ENCODE data around the gene AADAC. TPM values are rescaled to one million over a fixed set of nuclear protein-coding genes. Genes with fewer than 3 reads are reported as not detected.

AADAC gene
- total RNA-seq, 1 experiment from 2014 or later = not detected

GRCh38 chr3:151837057-151837456 lies 23.1 kb downstream of the AADAC start:
- no peak for TF ChIP-seq CTCF (IDR thresholded peaks at IDR 0.05; ENCODE audit: unreplicated experiment)
- Mint-ChIP-seq H3K27ac (ENCODE audit: unreplicated experiment) (peak overlapping the region; percentile 83), H3K4me1 (ENCODE audit: low read depth, unreplicated experiment) (peaks cover 21% of the 10 kb centered on the region), H3K4me3 (ENCODE audit: low read depth, unreplicated experiment) (peak overlapping the region; percentile 2), H3K27me3 (ENCODE audit: unreplicated experiment) (no peaks in the 10 kb centered on the region), H3K9me3 (ENCODE audit: low read depth, unreplicated experiment) (no peaks in the 10 kb centered on the region), H3K36me3 (ENCODE audit: insufficient read depth, unreplicated experiment) (no peaks in the 10 kb centered on the region)
- CTCF ChIA-PET = interaction anchor here (0.5 to 1.7 kb wide), 9 partner anchors 9 to 532 kb away, joined by 3 to 7 read pairs (median 4); partner anchors contain the start of gene IGSF10
- DNase-seq = peak; percentile 52
- intact Hi-C loops (cut with micrococcal nuclease; ENCODE audit: unreplicated experiment) = loop anchor here (2.0 to 5.0 kb wide), 6 partner anchors 65 to 610 kb away; no protein-coding TSS in a partner anchor
- no TSS peak for BruUV-seq (replicated peaks)

- no peaks in the 10 kb centered on the region for H3K9me3 Mint-ChIP-seq (ENCODE audit: low read depth, unreplicated experiment)
- no peaks in the 10 kb centered on the region for H3K27me3 Mint-ChIP-seq (ENCODE audit: unreplicated experiment)
- H3K4me1 Mint-ChIP-seq (ENCODE audit: low read depth, unreplicated experiment) = peaks cover 26% of the 10 kb centered on the region
- intact Hi-C loops (cut with micrococcal nuclease; ENCODE audit: unreplicated experiment) = loop anchor here (1.0 to 5.0 kb wide), 9 partner anchors 66 to 611 kb away; no protein-coding TSS in a partner anchor
- CTCF ChIA-PET = interaction anchor here (0.6 to 2.1 kb wide), 15 partner anchors 21 to 670 kb away, joined by 3 to 15 read pairs (median 4); no protein-coding TSS in a partner anchor
- peak; percentile 78 for DNase-seq
- no peaks in the 10 kb centered on the region for H3K36me3 Mint-ChIP-seq (ENCODE audit: insufficient read depth, unreplicated experiment)
- BruUV-seq (replicated peaks) = no TSS peak
- TF ChIP-seq CTCF (IDR thresholded peaks at IDR 0.05; ENCODE audit: unreplicated experiment) = peak; percentile 73
- H3K27ac Mint-ChIP-seq (ENCODE audit: unreplicated experiment) = no peak overlapping the region
- H3K4me3 Mint-ChIP-seq (ENCODE audit: low read depth, unreplicated experiment) = no peak overlapping the region
Observed at GRCh38 chr3:151838574-151839312, 24.8 kb downstream of the AADAC start.

GRCh38 chr3:151839313-151839631 lies 25.4 kb downstream of the AADAC start:
- CTCF ChIA-PET = interaction anchor here (0.6 to 2.1 kb wide), 15 partner anchors 21 to 671 kb away, joined by 3 to 15 read pairs (median 4); no protein-coding TSS in a partner anchor
- BruUV-seq (replicated peaks) = no TSS peak

GRCh38 chr3:151841801-151842200 lies 27.9 kb downstream of the AADAC start:
- CTCF ChIA-PET = interaction anchor here (0.6 to 1.7 kb wide), 3 partner anchors 402 to 630 kb away, joined by 3 to 6 read pairs (median 4); no protein-coding TSS in a partner anchor
- Mint-ChIP-seq H3K4me3 (ENCODE audit: low read depth, unreplicated experiment) (no peak overlapping the region), H3K27me3 (ENCODE audit: unreplicated experiment) (no peaks in the 10 kb centered on the region), H3K36me3 (ENCODE audit: insufficient read depth, unreplicated experiment) (no peaks in the 10 kb centered on the region), H3K4me1 (ENCODE audit: low read depth, unreplicated experiment) (peaks cover 28% of the 10 kb centered on the region), H3K27ac (ENCODE audit: unreplicated experiment) (no peak overlapping the region), H3K9me3 (ENCODE audit: low read depth, unreplicated experiment) (no peaks in the 10 kb centered on the region)
- intact Hi-C loops (cut with micrococcal nuclease; ENCODE audit: unreplicated experiment) = loop anchor here (2.0 kb wide), 1 partner anchor 545 kb away; no protein-coding TSS in a partner anchor
- no peak for TF ChIP-seq CTCF (IDR thresholded peaks at IDR 0.05; ENCODE audit: unreplicated experiment)
- DNase-seq = no peak
- BruUV-seq (replicated peaks) = no TSS peak

More at GRCh38 chr3:151839313-151839631, 25.4 kb downstream of the AADAC start:
- H3K4me3 Mint-ChIP-seq (ENCODE audit: low read depth, unreplicated experiment) = no peak overlapping the region
- H3K27me3 Mint-ChIP-seq (ENCODE audit: unreplicated experiment) = no peaks in the 10 kb centered on the region
- H3K4me1 Mint-ChIP-seq (ENCODE audit: low read depth, unreplicated experiment) = peaks cover 26% of the 10 kb centered on the region
- H3K27ac Mint-ChIP-seq (ENCODE audit: unreplicated experiment) = no peak overlapping the region
- TF ChIP-seq CTCF (IDR thresholded peaks at IDR 0.05; ENCODE audit: unreplicated experiment) = no peak
- no peaks in the 10 kb centered on the region for H3K36me3 Mint-ChIP-seq (ENCODE audit: insufficient read depth, unreplicated experiment)
- DNase-seq = no peak
- no peaks in the 10 kb centered on the region for H3K9me3 Mint-ChIP-seq (ENCODE audit: low read depth, unreplicated experiment)
- intact Hi-C loops (cut with micrococcal nuclease; ENCODE audit: unreplicated experiment) = loop anchor here (1.0 to 5.0 kb wide), 9 partner anchors 67 to 612 kb away; no protein-coding TSS in a partner anchor
